HG02588 (cell line): Measurements from ENCODE around the gene SHROOM1.
"Not testable (repeated sequence)": the region's sequence is repeated elsewhere in the genome, so short reads cannot be mapped to it uniquely, and the experiment has no call there.

Experiments used
- ATAC-seq: cut with Tn5 transposase; IDR thresholded peaks from one replicate; pipeline ENCODE4 v1.9.1; 2021; ENCODE audit warnings: mild to moderate bottlenecking, moderate library complexity; ENCODE audit not compliant: unreplicated experiment

SHROOM1 gene

GRCh38 chr5:132808448-132808847 lies 22.0 kb downstream of the SHROOM1 start:
- no peak for ATAC-seq

- ATAC-seq, result no peak
Observed at GRCh38 chr5:132807163-132807838, 23.1 kb downstream of the SHROOM1 start.

GRCh38 chr5:132806804-132807162 lies 23.7 kb downstream of the SHROOM1 start:
- ATAC-seq, result not testable (repeated sequence)

GRCh38 chr5:132805872-132806271 lies 24.6 kb downstream of the SHROOM1 start:
- not testable (repeated sequence) for ATAC-seq

- not testable (repeated sequence) for ATAC-seq
Observed at GRCh38 chr5:132804219-132804618, 26.2 kb downstream of the SHROOM1 start.

GRCh38 chr5:132802685-132803066 lies 27.8 kb downstream of the SHROOM1 start:
- ATAC-seq, result not testable (repeated sequence)

- no peak for ATAC-seq
Observed at GRCh38 chr5:132802044-132802684, 28.3 kb downstream of the SHROOM1 start.

- ATAC-seq, result no peak
Observed at GRCh38 chr5:132800545-132800944, 29.9 kb downstream of the SHROOM1 start.

GRCh38 chr5:132799392-132799791 lies 31.1 kb downstream of the SHROOM1 start:
- ATAC-seq, result no peak

GRCh38 chr5:132797651-132798050 lies 32.8 kb downstream of the SHROOM1 start:
- no peak for ATAC-seq

GRCh38 chr5:132791026-132791425 lies 39.4 kb downstream of the SHROOM1 start:
- no peak for ATAC-seq

- ATAC-seq, result no peak
Observed at GRCh38 chr5:132790201-132790865, 40.1 kb downstream of the SHROOM1 start.

- ATAC-seq, result no peak
Observed at GRCh38 chr5:132788990-132789886, 41.2 kb downstream of the SHROOM1 start.

GRCh38 chr5:132788508-132788907 lies 41.9 kb downstream of the SHROOM1 start:
- ATAC-seq, result no peak

- no peak for ATAC-seq
Observed at GRCh38 chr5:132787076-132787475, 43.4 kb downstream of the SHROOM1 start.

- no peak for ATAC-seq
Observed at GRCh38 chr5:132785864-132786263, 44.6 kb downstream of the SHROOM1 start.

- no peak for ATAC-seq
Observed at GRCh38 chr5:132785365-132785764, 45.1 kb downstream of the SHROOM1 start.

- ATAC-seq, result no peak
Observed at GRCh38 chr5:132782101-132782500, 48.3 kb downstream of the SHROOM1 start.

GRCh38 chr5:132781029-132781428 lies 49.4 kb downstream of the SHROOM1 start:
- ATAC-seq, result no peak

- no peak for ATAC-seq
Observed at GRCh38 chr5:132780577-132780976, 49.9 kb downstream of the SHROOM1 start.

- ATAC-seq, result no peak
Observed at GRCh38 chr5:132779961-132780360, 50.5 kb downstream of the SHROOM1 start.
